Measurements from ENCODE around the gene UBAC2.

DNA sequence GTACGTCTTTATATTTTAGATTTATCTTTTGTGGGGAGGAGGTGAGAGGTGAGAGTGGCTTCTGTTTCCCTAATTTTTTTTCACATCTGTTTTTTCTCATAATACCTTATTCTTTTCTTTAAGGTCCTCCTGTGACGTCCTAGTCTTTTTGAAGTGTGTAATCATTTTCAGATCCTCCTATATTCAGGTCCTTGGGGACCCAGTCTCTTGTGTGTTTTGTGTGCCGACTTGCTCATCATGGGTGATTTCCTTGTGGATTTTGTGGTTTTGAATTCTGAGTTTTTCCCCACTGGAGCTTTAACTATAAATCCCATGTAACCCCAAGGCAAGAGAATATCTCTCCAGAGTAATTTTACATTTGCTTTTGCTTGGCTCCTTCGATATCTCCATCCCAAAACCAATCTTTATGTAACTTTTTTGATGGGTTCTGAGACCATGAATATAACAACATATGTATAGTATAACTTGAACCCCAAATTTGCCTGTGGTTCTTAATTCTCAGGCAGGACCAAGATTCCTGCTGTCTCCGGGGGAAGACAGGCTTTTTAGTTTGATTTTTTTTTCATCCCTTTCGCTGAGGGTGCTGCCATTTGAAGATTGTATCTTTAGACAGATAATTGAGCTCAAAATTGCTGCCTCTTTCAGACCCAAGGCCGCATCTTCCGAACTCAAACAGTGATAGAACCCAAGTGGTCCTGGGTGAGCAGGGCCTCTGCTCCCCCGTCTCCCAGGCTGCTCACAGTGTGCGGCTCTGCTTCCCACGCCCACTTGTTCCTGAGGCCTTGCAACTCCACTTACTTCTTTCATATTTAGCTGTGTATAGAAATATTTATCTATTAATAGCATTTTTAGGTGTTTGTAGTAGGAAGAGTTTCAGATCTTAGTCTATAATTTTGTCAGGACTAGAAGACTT is 165.7 kb downstream of the UBAC2 start:
- TF ChIP-seq POLR2A (IDR thresholded peaks at IDR 0.05) (no peak), CTCF (IDR thresholded peaks at IDR 0.05) (no peak)
